Heart left ventricle (tissue), 16 donors: ENCODE measurements around the gene LUZP4. TPM values are rescaled to one million over a fixed set of nuclear protein-coding genes. Genes with fewer than 3 reads are reported as not detected.

Source experiments
- ATAC-seq, 4 donors: fragments of 200-7000 bp; cut with Tn5 transposase; one replicate each; pipeline ENCODE4 v1.9.1; 2020 to 2022; ENCODE audit warnings: moderate library complexity in 4 of 4, mild to moderate bottlenecking in 3 of 4, moderate number of reproducible peaks in 1 of 4
- DNase-seq, 5 donors: peaks; one replicate each; pipeline ENCODE4 v3.0.0-alpha.2; 2020
- H3K27ac ChIP-seq, 12 donors: fragments of 200-600 bp; sonication (generic) in 4 of 12; one replicate each; pipeline versions ENCODE4 v1.5.0 to v1.8.0; 2016 to 2022; ENCODE audit warnings: mild to moderate bottlenecking in 2 of 12
- H3K27me3 ChIP-seq, 9 donors: fragments of 200-600 bp; sonication (generic) in 2 of 9; one replicate each; pipeline versions ENCODE4 v1.5.1 to v1.8.0; 2016 to 2022; ENCODE audit warnings: mild to moderate bottlenecking in 3 of 9
- H3K36me3 ChIP-seq, 9 donors: fragments of 200-600 bp; sonication (generic) in 2 of 9; one replicate each; pipeline versions ENCODE4 v1.5.0 to v1.8.0; 2018 to 2022; ENCODE audit warnings: mild to moderate bottlenecking in 2 of 9
- H3K4me1 ChIP-seq, 12 donors: fragments of 200-600 bp; sonication (generic) in 4 of 12; one replicate each; pipeline versions ENCODE4 v1.5.0 to v1.8.0; 2016 to 2022; ENCODE audit warnings: mild to moderate bottlenecking in 3 of 12
- H3K4me3 ChIP-seq, 12 donors: fragments of 200-600 bp; sonication (generic) in 4 of 12; one replicate each; pipeline versions ENCODE4 v1.5.0 to v1.8.0; 2017 to 2022; ENCODE audit warnings: mild to moderate bottlenecking in 9 of 12, moderate library complexity in 4 of 12
- H3K9me3 ChIP-seq, 12 donors: fragments of 200-600 bp; sonication (generic) in 4 of 12; one replicate each; pipeline versions ENCODE4 v1.5.0 to v1.8.0; 2016 to 2022; ENCODE audit warnings: mild to moderate bottlenecking in 1 of 12
- CTCF ChIP-seq, 12 donors: fragments of 200-600 bp; sonication (generic) in 4 of 12; IDR thresholded peaks; one replicate each; pipeline versions ENCODE4 v1.5.0 to v1.8.0; 2018 to 2022; ENCODE audit warnings: antibody characterized with exemption in 12 of 12, mild to moderate bottlenecking in 5 of 12
- POLR2A ChIP-seq, 2 donors: fragments of 450-650 bp; IDR thresholded peaks; one replicate each; pipeline ENCODE4 v1.6.1; 2017; ENCODE audit warnings: antibody characterized with exemption in 2 of 2, mild to moderate bottlenecking in 2 of 2, moderate library complexity in 2 of 2
- WGBS, 4 donors: extraction: QIAGEN DNeasy Blood & Tissue Kit in 2 of 4; methylation state at CpG; one replicate each; pipeline versions ENCODE4 v1.1.5 to v1.1.7; 2013 to 2018; 5-methylcytosine and 5-hydroxymethylcytosine counted together
- intact Hi-C, 10 donors: fragments of 100-400 bp; cut with DNase I; formaldehyde crosslinking; loops; one replicate each; pipeline versions ENCODE4 v1.11.1 to v1.14.2; 2022
- polyA plus RNA-seq, 2 donors: library from polyadenylated mRNA; stranded (reverse); fragments of 200-250 nt; gene quantifications; one replicate each; pipeline ENCODE4 v1.2.3, GENCODE V29; 2013
- total RNA-seq, 9 donors: library from RNA; depleted of rRNA in 2 of 9; stranded (reverse); fragments of >200 nt in 2 of 9; fragmentation: NEBNext Ultra II Directional in 3 of 9; extraction: Animal tissue kit (Norgen Biotek cat#: 25700) in 3 of 9; gene quantifications; one replicate each; pipeline versions ENCODE4 v1.1.0 to v1.2.4, GENCODE V29; 2016 to 2023
- donor health status: ischemic (EF 13 %, LVEDD 7.1; RV severe dilation, severe dysfunction).
- donor health status: healthy with polysubstance abuse.
- donor health status: DM: no; HTN: yes; CAD: no.
- donor health status: DM: no; HTN: no; CAD: no.
- donor health status: ischemic (EF 25% LVEDD 6.9; RV normal size, moderate dysfunction).
- donor health status: ischemic (EF 25% LVEDD 5.7; RV mildly dilated, moderate dysfunction).
- donor health status: healthy.
- donor health status: DM: yes; HTN: yes; CAD: no.
- donor health status: ischemic (EF 35%, LVEDD 5.7; RV mildly dilated, moderate dysfunction).
- donor health status: nonischemic (EF 11% LVEDD 7.7; RV severe dilation, severe dysfunction).
- donor health status: DM: yes; HTN: yes; CAD: no.
- donor health status: PGD.
- donor health status: ischemic (EF 29% LVEDD 5.4; RV normal size, mild dysfunction).
- donor health status: nonischemic (EF 23%, LVEDD 6.1; RV moderate dilation, normal function).

The LUZP4 gene
- total and polyA plus RNA-seq, 11 donors = not detected

- WGBS, 4 donors = 60 to 73% (median 67%) methylated on average over 3 of the region's 3 CpGs
- Histone ChIP-seq H3K4me3 (no peak overlapping the region), H3K27me3 (peaks cover 0 to 33% (median 0%) of the 10 kb centered on the region in 9 donors), H3K9me3 (no peaks in the 10 kb centered on the region), H3K36me3 (no peaks in the 10 kb centered on the region), H3K27ac (no peak overlapping the region), H3K4me1 (no peaks in the 10 kb centered on the region)
- TF ChIP-seq CTCF (IDR thresholded peaks at IDR 0.05) (no peak), POLR2A (IDR thresholded peaks at IDR 0.05) (no peak)
- intact Hi-C loops = no loop called here
- no peak for DNase-seq
- ATAC-seq = no peak
Measured at GRCh38 chrX:115259238-115259875, 30.2 kb upstream of the LUZP4 start.

- no peak for ATAC-seq
- TF ChIP-seq CTCF (IDR thresholded peaks at IDR 0.05) = no peak
- no peak for TF ChIP-seq POLR2A (IDR thresholded peaks at IDR 0.05)
- Histone ChIP-seq H3K4me1 (no peaks in the 10 kb centered on the region), H3K27ac (no peak overlapping the region), H3K36me3 (no peaks in the 10 kb centered on the region), H3K27me3 (peaks cover 0 to 32% (median 0%) of the 10 kb centered on the region in 9 donors), H3K9me3 (no peaks in the 10 kb centered on the region), H3K4me3 (no peak overlapping the region)
- no peak for DNase-seq
- WGBS, 4 donors = 91 to 97% (median 95%) methylated on average over 3 of the region's 3 CpGs
- intact Hi-C loops = no loop called here
Measured at GRCh38 chrX:115260330-115260729, 29.2 kb upstream of the LUZP4 start.

- no peak for ATAC-seq
- TF ChIP-seq CTCF (IDR thresholded peaks at IDR 0.05) (no peak), POLR2A (IDR thresholded peaks at IDR 0.05) (no peak)
Measured at GRCh38 chrX:115261148-115261547, 28.4 kb upstream of the LUZP4 start.

GRCh38 chrX:115264009-115264408 is 25.5 kb upstream of the LUZP4 start:
- ATAC-seq = no peak
- WGBS, 4 donors = 63 to 76% (median 65%) methylated on average over 2 of the region's 2 CpGs
- intact Hi-C loops = no loop called here

More at GRCh38 chrX:115261148-115261547, 28.4 kb upstream of the LUZP4 start:
- DNase-seq = no peak
- Histone ChIP-seq H3K27ac (no peak overlapping the region), H3K4me3 (no peak overlapping the region), H3K4me1 (no peaks in the 10 kb centered on the region), H3K27me3 (peaks cover 0 to 27% (median 0%) of the 10 kb centered on the region in 9 donors), H3K9me3 (no peaks in the 10 kb centered on the region), H3K36me3 (no peaks in the 10 kb centered on the region)
- 65 to 79% (median 72%) methylated on average over 2 of the region's 2 CpGs for WGBS, 4 donors
- intact Hi-C loops = no loop called here

More at GRCh38 chrX:115264009-115264408, 25.5 kb upstream of the LUZP4 start:
- H3K36me3 ChIP-seq = no peaks in the 10 kb centered on the region
- H3K4me3 ChIP-seq = no peak overlapping the region
- DNase-seq = no peak
- H3K27ac ChIP-seq = no peak overlapping the region
- no peaks in the 10 kb centered on the region for H3K4me1 ChIP-seq
- peaks cover 0 to 19% (median 0%) of the 10 kb centered on the region in 9 donors for H3K27me3 ChIP-seq
- no peaks in the 10 kb centered on the region for H3K9me3 ChIP-seq
- no peak for TF ChIP-seq CTCF (IDR thresholded peaks at IDR 0.05)
- TF ChIP-seq POLR2A (IDR thresholded peaks at IDR 0.05) = no peak
